ENCODE results near the gene NWD2. TPM values are rescaled to one million over a fixed set of nuclear protein-coding genes. Genes with fewer than 3 reads are reported as not detected.

The NWD2 gene
- total and polyA plus RNA-seq, 4 donors: 0.17 TPM; not detected in 3

DNA sequence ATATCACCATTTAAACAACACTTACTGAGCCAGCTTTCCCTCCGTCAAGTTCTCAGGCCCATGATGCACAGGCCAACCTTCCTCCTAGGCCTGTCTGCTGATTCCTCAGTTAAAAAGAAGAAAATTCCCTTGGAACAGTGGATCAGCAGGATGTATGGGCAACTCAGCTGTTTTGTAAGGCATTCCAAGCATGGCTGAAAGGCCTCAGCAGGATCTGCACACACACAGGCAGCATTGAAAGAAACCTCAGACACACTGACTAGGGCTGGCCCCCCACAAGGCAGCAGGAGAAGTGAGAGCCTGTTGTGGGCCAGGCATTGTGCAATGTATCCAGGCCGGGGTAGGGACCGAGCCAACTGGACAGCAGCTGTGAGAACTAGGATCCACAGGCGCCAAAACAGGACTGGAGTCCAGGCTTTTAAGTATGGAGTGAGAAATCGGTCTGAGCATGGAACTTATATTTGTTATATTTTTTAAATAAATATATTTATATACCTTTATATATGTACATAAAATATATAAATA lies 171.4 kb downstream of the NWD2 start:
- Histone ChIP-seq H3K4me1 (ENCODE audit: control insufficient read depth in 5 of 5, insufficient read depth in 5 of 5, low read length in 5 of 5) (no peaks in the 10 kb centered on the region), H3K27ac (ENCODE audit: low read depth in 1 of 2, low read length in 1 of 2) (no peak overlapping the region), H3K9me3 (ENCODE audit: control insufficient read depth in 4 of 4, insufficient read depth in 3 of 4, low read length in 3 of 4) (peaks cover 0 to 2% (median 0%) of the 10 kb centered on the region in 4 donors), H3K36me3 (ENCODE audit: control insufficient read depth in 4 of 4, insufficient read depth in 4 of 4, low read length in 4 of 4) (no peaks in the 10 kb centered on the region), H3K9ac (ENCODE audit: insufficient read depth in 1 of 2, low read length in 2 of 2) (no peak overlapping the region), H3K27me3 (ENCODE audit: control insufficient read depth in 3 of 3, insufficient read depth in 3 of 3, low read length in 2 of 3) (no peaks in the 10 kb centered on the region), H3K4me3 (no peak overlapping the region)
- DNase-seq (no peak), ATAC-seq (ENCODE audit: insufficient read depth, low FRiP score) (no peak)
- WGBS, 2 donors: 90 to 96% methylated on average over 5 of the region's 5 CpGs
- TF ChIP-seq, protein P1, sequence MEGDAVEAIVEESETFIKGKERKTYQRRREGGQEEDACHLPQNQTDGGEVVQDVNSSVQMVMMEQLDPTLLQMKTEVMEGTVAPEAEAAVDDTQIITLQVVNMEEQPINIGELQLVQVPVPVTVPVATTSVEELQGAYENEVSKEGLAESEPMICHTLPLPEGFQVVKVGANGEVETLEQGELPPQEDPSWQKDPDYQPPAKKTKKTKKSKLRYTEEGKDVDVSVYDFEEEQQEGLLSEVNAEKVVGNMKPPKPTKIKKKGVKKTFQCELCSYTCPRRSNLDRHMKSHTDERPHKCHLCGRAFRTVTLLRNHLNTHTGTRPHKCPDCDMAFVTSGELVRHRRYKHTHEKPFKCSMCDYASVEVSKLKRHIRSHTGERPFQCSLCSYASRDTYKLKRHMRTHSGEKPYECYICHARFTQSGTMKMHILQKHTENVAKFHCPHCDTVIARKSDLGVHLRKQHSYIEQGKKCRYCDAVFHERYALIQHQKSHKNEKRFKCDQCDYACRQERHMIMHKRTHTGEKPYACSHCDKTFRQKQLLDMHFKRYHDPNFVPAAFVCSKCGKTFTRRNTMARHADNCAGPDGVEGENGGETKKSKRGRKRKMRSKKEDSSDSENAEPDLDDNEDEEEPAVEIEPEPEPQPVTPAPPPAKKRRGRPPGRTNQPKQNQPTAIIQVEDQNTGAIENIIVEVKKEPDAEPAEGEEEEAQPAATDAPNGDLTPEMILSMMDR (IDR thresholded peaks at IDR 0.05; ENCODE audit: control extremely low read depth, extremely low read depth): no peak

DNA sequence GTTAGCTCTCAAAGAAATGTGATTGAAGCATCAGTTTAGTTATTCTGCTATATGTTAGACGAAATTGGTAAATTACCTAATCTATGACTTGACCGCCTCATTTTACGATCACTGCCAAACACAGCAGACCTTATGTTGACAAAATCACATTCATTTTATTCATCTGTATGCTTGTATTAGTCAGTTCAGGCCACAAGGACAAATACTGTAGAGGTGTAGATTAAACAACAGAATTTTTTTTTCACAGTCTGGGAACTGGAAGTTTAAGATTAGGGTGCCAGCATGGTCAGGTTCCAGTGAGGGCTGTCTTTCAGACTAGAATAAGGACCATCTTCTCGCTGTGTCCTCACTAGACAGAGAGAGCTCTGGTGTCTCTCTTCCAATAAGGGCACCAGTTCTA lies 177.1 kb downstream of the NWD2 start:
- TF ChIP-seq, protein P1 (IDR thresholded peaks at IDR 0.05; ENCODE audit: control extremely low read depth, extremely low read depth): no peak

DNA sequence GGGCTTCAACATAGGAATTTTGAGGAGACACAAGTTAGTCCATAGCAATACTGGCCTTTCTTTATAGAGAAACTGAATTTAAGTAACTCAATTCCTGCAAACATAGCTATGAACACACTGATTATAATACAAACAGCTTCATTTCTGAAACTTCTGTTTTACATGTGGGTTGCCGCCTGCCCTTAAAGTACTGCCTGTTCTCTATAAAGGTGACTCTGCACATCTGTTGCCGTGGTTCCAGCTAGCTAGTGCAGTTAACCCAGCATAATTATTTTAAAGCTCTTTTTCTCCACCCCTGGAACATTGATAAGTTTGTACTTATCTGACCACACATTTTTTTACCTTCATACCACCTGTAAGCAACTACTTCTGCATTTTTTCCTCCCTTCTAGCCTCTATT lies 177.6 kb downstream of the NWD2 start:
- Histone ChIP-seq H3K4me1 (ENCODE audit: control insufficient read depth in 5 of 5, insufficient read depth in 5 of 5, low read length in 5 of 5) (no peaks in the 10 kb centered on the region), H3K27ac (ENCODE audit: low read depth in 1 of 2, low read length in 1 of 2) (no peak overlapping the region), H3K9me3 (ENCODE audit: control insufficient read depth in 4 of 4, insufficient read depth in 3 of 4, low read length in 3 of 4) (peaks cover 0 to 2% (median under 1%) of the 10 kb centered on the region in 4 donors), H3K4me3 (no peak overlapping the region), H3K36me3 (ENCODE audit: control insufficient read depth in 4 of 4, insufficient read depth in 4 of 4, low read length in 4 of 4) (no peaks in the 10 kb centered on the region), H3K9ac (ENCODE audit: insufficient read depth in 1 of 2, low read length in 2 of 2) (no peak overlapping the region), H3K27me3 (ENCODE audit: control insufficient read depth in 3 of 3, insufficient read depth in 3 of 3, low read length in 2 of 3) (no peaks in the 10 kb centered on the region)
- WGBS, 2 donors: 61 to 68% methylated on average over 2 of the region's 2 CpGs
- DNase-seq (no peak), ATAC-seq (ENCODE audit: insufficient read depth, low FRiP score) (no peak)
- TF ChIP-seq, protein P1 (IDR thresholded peaks at IDR 0.05; ENCODE audit: control extremely low read depth, extremely low read depth): no peak

More for the DNA sequence above, 177.1 kb downstream of the NWD2 start:
- peaks cover 0 to 2% (median under 1%) of the 10 kb centered on the region in 4 donors for H3K9me3 ChIP-seq (ENCODE audit: control insufficient read depth in 4 of 4, insufficient read depth in 3 of 4, low read length in 3 of 4)
- no peak for ATAC-seq (ENCODE audit: insufficient read depth, low FRiP score)
- H3K27ac ChIP-seq (ENCODE audit: low read depth in 1 of 2, low read length in 1 of 2): no peak overlapping the region
- H3K9ac ChIP-seq (ENCODE audit: insufficient read depth in 1 of 2, low read length in 2 of 2): no peak overlapping the region
- no peak overlapping the region for H3K4me3 ChIP-seq
- DNase-seq: no peak
- H3K36me3 ChIP-seq (ENCODE audit: control insufficient read depth in 4 of 4, insufficient read depth in 4 of 4, low read length in 4 of 4): no peaks in the 10 kb centered on the region
- H3K27me3 ChIP-seq (ENCODE audit: control insufficient read depth in 3 of 3, insufficient read depth in 3 of 3, low read length in 2 of 3): no peaks in the 10 kb centered on the region
- WGBS, 2 donors: 94 to 95% methylated on average over 4 of the region's 4 CpGs
- H3K4me1 ChIP-seq (ENCODE audit: control insufficient read depth in 5 of 5, insufficient read depth in 5 of 5, low read length in 5 of 5): no peaks in the 10 kb centered on the region

DNA sequence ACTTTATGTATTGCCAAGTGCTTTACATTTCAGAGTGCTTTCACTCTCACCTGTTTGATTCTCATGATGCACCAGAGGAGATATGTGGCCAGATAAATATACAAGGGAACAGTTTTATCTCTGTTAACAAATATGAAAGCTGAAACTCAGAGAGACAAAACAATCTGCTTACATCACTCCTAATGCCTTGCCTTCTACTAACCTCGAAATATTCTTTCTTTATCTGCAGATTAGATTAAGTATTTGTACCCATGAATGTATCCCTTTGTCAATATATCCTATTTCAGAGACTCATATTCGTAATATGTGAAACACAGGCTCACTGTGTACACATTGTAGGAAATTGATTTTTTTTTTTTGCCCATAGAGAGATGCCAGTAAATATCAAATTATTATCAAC lies 178.1 kb downstream of the NWD2 start:
- H3K4me3 ChIP-seq: no peak overlapping the region
- H3K36me3 ChIP-seq (ENCODE audit: control insufficient read depth in 4 of 4, insufficient read depth in 4 of 4, low read length in 4 of 4): no peaks in the 10 kb centered on the region
- WGBS, 2 donors: 69 to 79% methylated on average over 2 of the region's 2 CpGs
- no peak overlapping the region for H3K27ac ChIP-seq (ENCODE audit: low read depth in 1 of 2, low read length in 1 of 2)
- H3K4me1 ChIP-seq (ENCODE audit: control insufficient read depth in 5 of 5, insufficient read depth in 5 of 5, low read length in 5 of 5): no peaks in the 10 kb centered on the region
- ATAC-seq (ENCODE audit: insufficient read depth, low FRiP score) (no peak), DNase-seq (no peak)
- no peaks in the 10 kb centered on the region for H3K27me3 ChIP-seq (ENCODE audit: control insufficient read depth in 3 of 3, insufficient read depth in 3 of 3, low read length in 2 of 3)
- TF ChIP-seq, protein P1 (IDR thresholded peaks at IDR 0.05; ENCODE audit: control extremely low read depth, extremely low read depth): no peak
- peaks cover 0 to 2% (median under 1%) of the 10 kb centered on the region in 4 donors for H3K9me3 ChIP-seq (ENCODE audit: control insufficient read depth in 4 of 4, insufficient read depth in 3 of 4, low read length in 3 of 4)
- H3K9ac ChIP-seq (ENCODE audit: insufficient read depth in 1 of 2, low read length in 2 of 2): no peak overlapping the region
